MV-4-11 (cell line): ENCODE data around the gene INO80B.
"Not testable (repeated sequence)": the region's sequence is repeated elsewhere in the genome, so short reads cannot be mapped to it uniquely, and the experiment has no call there.

Experiments used
- DNase-seq: peaks from one replicate; lab custom pipeline; 2025; lab: John Stamatoyannopoulos, UW

INO80B gene

GRCh38 chr2:74426181-74426758 lies 28.6 kb upstream of the INO80B start:
- no peak for DNase-seq

- no peak for DNase-seq
Observed at GRCh38 chr2:74427551-74427950, 27.3 kb upstream of the INO80B start.

- DNase-seq = no peak
Observed at GRCh38 chr2:74428675-74429074, 26.2 kb upstream of the INO80B start.

- DNase-seq = no peak
Observed at GRCh38 chr2:74429487-74430451, 25.1 kb upstream of the INO80B start.

GRCh38 chr2:74430502-74430901 lies 24.4 kb upstream of the INO80B start:
- no peak for DNase-seq

- no peak for DNase-seq
Observed at GRCh38 chr2:74436111-74436805, 18.6 kb upstream of the INO80B start.

GRCh38 chr2:74436848-74437695 lies 17.8 kb upstream of the INO80B start:
- peak; percentile 86 for DNase-seq

- DNase-seq = no peak
Observed at GRCh38 chr2:74438248-74438647, 16.6 kb upstream of the INO80B start.

GRCh38 chr2:74439373-74439772 lies 15.5 kb upstream of the INO80B start:
- DNase-seq = no peak

- DNase-seq = no peak
Observed at GRCh38 chr2:74439803-74440377, 15.0 kb upstream of the INO80B start.

GRCh38 chr2:74440378-74441169 lies 14.3 kb upstream of the INO80B start:
- DNase-seq = peak; percentile 72

GRCh38 chr2:74441170-74441689 lies 13.7 kb upstream of the INO80B start:
- DNase-seq = no peak

- DNase-seq = no peak
Observed at GRCh38 chr2:74441690-74442482, 13.0 kb upstream of the INO80B start, which contains the start of gene RTKN. TSS of gene RTKN (minus strand) at chr2:74441937. CDS start at chr2:74441816, 121 bp downstream.

GRCh38 chr2:74442483-74443297 lies 12.2 kb upstream of the INO80B start:
- DNase-seq = not testable (repeated sequence)

- no peak for DNase-seq
Observed at GRCh38 chr2:74444498-74445318, 10.2 kb upstream of the INO80B start.

- DNase-seq = no peak
Observed at GRCh38 chr2:74447230-74447999, 7.5 kb upstream of the INO80B start.

- DNase-seq = no peak
Observed at GRCh38 chr2:74448771-74449170, 6.1 kb upstream of the INO80B start.
